ENCODE data around the gene VAV1.

DNA sequence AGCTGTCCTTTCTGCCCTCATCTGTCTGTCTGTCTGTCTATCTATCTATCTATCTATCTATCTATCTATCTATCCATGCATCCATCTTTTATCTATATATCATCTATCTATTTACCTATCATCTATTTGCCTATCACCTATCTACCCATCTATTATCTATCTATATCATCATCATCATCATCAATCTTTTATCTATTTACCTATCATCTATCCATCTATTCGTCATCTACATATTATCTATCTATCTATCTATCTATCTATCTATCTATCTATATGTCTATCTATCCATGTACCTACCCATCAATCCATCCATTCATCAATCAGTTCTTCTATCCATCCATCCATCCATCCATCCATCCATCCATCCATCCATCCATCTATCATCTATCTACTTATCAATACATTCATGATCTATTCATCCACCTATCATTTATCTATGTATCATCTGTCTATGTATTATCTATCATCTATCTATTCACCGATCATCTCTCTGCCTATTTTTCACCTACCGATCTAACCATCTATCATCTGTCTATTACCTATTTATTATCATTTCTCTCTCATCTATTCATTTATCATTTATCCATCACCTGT is 65.7 kb downstream of the VAV1 start:
- TF ChIP-seq, protein P1, sequence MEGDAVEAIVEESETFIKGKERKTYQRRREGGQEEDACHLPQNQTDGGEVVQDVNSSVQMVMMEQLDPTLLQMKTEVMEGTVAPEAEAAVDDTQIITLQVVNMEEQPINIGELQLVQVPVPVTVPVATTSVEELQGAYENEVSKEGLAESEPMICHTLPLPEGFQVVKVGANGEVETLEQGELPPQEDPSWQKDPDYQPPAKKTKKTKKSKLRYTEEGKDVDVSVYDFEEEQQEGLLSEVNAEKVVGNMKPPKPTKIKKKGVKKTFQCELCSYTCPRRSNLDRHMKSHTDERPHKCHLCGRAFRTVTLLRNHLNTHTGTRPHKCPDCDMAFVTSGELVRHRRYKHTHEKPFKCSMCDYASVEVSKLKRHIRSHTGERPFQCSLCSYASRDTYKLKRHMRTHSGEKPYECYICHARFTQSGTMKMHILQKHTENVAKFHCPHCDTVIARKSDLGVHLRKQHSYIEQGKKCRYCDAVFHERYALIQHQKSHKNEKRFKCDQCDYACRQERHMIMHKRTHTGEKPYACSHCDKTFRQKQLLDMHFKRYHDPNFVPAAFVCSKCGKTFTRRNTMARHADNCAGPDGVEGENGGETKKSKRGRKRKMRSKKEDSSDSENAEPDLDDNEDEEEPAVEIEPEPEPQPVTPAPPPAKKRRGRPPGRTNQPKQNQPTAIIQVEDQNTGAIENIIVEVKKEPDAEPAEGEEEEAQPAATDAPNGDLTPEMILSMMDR (IDR thresholded peaks at IDR 0.05) = no peak
- TF ChIP-seq POLR2A (IDR thresholded peaks at IDR 0.05) = no peak

All from thyroid gland (tissue), 4 donors.